ENCODE results near the gene MED20.

GRCh38 chr6:41937861-41938574, 17.1 kb upstream of the MED20 start:
- TF ChIP-seq POLR2A (IDR thresholded peaks at IDR 0.05) = no peak
- no peak for TF ChIP-seq CTCF (IDR thresholded peaks at IDR 0.05)

Data from testis (tissue), 2 donors.